OCI-LY7 (cell line): Measurements from ENCODE around the gene TAF1B.

Experiments used
- EZH2phosphoT487 ChIP-seq: fragments of 200-600 bp; sonication (generic); IDR thresholded peaks from 2 replicates; pipeline ENCODE4 v1.6.1; 2018; ENCODE audit warnings: low read depth, borderline replicate concordance, mild to moderate bottlenecking, mixed run types, antibody characterized with exemption, low read length, moderate library complexity, mixed read lengths
- TF ChIP-seq, protein P1 (sequence below): fragments of 200-600 bp; sonication (generic); conservative IDR thresholded peaks from 2 replicates; pipeline ENCODE4 v1.5.1; 2014; ENCODE audit warnings: mild to moderate bottlenecking, antibody characterized with exemption, low read length, moderate library complexity, mixed read lengths

DNA sequence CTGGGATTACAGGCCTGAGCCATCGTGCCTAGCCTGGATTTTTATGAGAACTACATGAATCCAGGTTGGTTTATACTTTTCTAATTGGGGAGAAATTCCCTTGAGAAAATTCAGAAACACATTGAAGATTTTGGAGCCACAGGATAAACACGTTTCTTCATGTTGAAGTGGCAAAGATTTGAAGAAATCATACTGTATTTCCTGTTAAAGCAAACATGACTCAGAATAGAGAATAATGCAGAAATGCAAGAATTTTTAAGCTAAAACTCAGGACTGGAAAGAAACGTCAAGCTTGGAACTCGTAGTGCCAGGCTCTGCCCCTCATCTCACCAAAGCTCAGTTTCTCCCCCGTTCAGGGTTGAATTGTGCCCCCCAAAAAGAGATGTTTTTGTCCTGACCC lies 32.1 kb upstream of the TAF1B start:
- TF ChIP-seq, protein P1, sequence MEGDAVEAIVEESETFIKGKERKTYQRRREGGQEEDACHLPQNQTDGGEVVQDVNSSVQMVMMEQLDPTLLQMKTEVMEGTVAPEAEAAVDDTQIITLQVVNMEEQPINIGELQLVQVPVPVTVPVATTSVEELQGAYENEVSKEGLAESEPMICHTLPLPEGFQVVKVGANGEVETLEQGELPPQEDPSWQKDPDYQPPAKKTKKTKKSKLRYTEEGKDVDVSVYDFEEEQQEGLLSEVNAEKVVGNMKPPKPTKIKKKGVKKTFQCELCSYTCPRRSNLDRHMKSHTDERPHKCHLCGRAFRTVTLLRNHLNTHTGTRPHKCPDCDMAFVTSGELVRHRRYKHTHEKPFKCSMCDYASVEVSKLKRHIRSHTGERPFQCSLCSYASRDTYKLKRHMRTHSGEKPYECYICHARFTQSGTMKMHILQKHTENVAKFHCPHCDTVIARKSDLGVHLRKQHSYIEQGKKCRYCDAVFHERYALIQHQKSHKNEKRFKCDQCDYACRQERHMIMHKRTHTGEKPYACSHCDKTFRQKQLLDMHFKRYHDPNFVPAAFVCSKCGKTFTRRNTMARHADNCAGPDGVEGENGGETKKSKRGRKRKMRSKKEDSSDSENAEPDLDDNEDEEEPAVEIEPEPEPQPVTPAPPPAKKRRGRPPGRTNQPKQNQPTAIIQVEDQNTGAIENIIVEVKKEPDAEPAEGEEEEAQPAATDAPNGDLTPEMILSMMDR, result no peak
- no peak for TF ChIP-seq EZH2phosphoT487
